Caco-2 (cell line): Measurements from ENCODE around the gene LTBP2. TPM values are rescaled to one million over a fixed set of nuclear protein-coding genes. Genes with fewer than 3 reads are reported as not detected.

Experiments used
- BruUV-seq: library from RNA; stranded (reverse); fragments of 400-500 nt; replicated peaks from 2 replicates; lab custom pipeline; 2021; lab: Mats Ljungman, UMichigan
- CTCF ChIA-PET: fragments of 300-600 bp; sonication (Branson Sonifier 250); formaldehyde crosslinking; loops from one replicate; lab custom pipeline; 2022; ENCODE audit warnings: antibody characterized with exemption; lab: Charles Lee
- POLR2A ChIA-PET: fragments of 300-600 bp; sonication (Branson Sonifier 250); formaldehyde crosslinking; loops from one replicate; lab custom pipeline; 2022; ENCODE audit warnings: antibody characterized with exemption; lab: Charles Lee
- DNase-seq, 2 experiments: peaks; one replicate each; pipeline versions ENCODE4 v3.0.0 to v3.0.0-alpha.2; 2020 to 2022
- H3K27me3 ChIP-seq: replicated peaks from 2 replicates; pipeline ENCODE4 v1.6.0; 2011; ENCODE audit warnings: low read length; ENCODE audit not compliant: control insufficient read depth, insufficient read depth
- H3K36me3 ChIP-seq: 2 replicates; pipeline ENCODE4 v1.5.1; 2011; ENCODE audit warnings: low read length; ENCODE audit not compliant: control insufficient read depth, insufficient read depth
- H3K4me1 ChIP-seq: fragments of 250-450 bp; sonication (Bioruptor Pico); 2 replicates; pipeline ENCODE4 v1.5.1; 2020; ENCODE audit warnings: mild to moderate bottlenecking
- H3K4me3 ChIP-seq: 2 replicates; pipeline ENCODE4 v1.5.1; 2011; ENCODE audit warnings: low read depth, mild to moderate bottlenecking, control low read depth, low read length
- H3K9me3 ChIP-seq: fragments of 250-450 bp; sonication (Bioruptor Pico); 2 replicates; pipeline ENCODE4 v1.5.1; 2020; ENCODE audit warnings: mild to moderate bottlenecking, moderate library complexity
- H3K27ac Mint-ChIP-seq: one replicate; pipeline ENCODE4 v1.8.0; 2022; ENCODE audit warnings: mixed read lengths; ENCODE audit not compliant: unreplicated experiment
- H3K27me3 Mint-ChIP-seq: one replicate; pipeline ENCODE4 v1.8.0; 2022; ENCODE audit warnings: mixed read lengths; ENCODE audit not compliant: insufficient read depth, unreplicated experiment
- H3K36me3 Mint-ChIP-seq: one replicate; pipeline ENCODE4 v1.8.0; 2022; ENCODE audit warnings: mild to moderate bottlenecking, mixed read lengths; ENCODE audit not compliant: insufficient read depth, unreplicated experiment
- H3K4me1 Mint-ChIP-seq: one replicate; pipeline ENCODE4 v1.8.0; 2022; ENCODE audit warnings: low read depth, mixed read lengths; ENCODE audit not compliant: unreplicated experiment
- H3K4me3 Mint-ChIP-seq: one replicate; pipeline ENCODE4 v1.8.0; 2022; ENCODE audit warnings: mild to moderate bottlenecking, moderate library complexity, mixed read lengths; ENCODE audit not compliant: unreplicated experiment
- H3K9me3 Mint-ChIP-seq: one replicate; pipeline ENCODE4 v1.8.0; 2022; ENCODE audit warnings: mixed read lengths; ENCODE audit not compliant: unreplicated experiment
- intact Hi-C: fragments of 100-400 bp; cut with micrococcal nuclease; formaldehyde crosslinking; loops from one replicate; pipeline ENCODE4 v1.10.0; 2022; ENCODE audit not compliant: unreplicated experiment
- total RNA-seq: library from RNA; stranded (reverse); gene quantifications from 2 replicates; pipeline ENCODE4 v1.2.3, GENCODE V29; 2022
- TF ChIP-seq, protein P1 (sequence below), 2 experiments: fragments of 200-600 bp in 1 of 2; IDR thresholded peaks; 1 replicate in 1 of 2; 2 replicates in 1 of 2; pipeline versions ENCODE4 v1.5.1 to v1.8.0; 2011 to 2022; ENCODE audit warnings: antibody characterized with exemption in 1 of 2, control low read depth in 1 of 2, inconsistent platforms in 1 of 2, low read depth in 1 of 2, low read length in 1 of 2, mild to moderate bottlenecking in 1 of 2, moderate library complexity in 1 of 2; ENCODE audit not compliant: insufficient read depth in 1 of 2, severe bottlenecking in 1 of 2, unreplicated experiment in 1 of 2

LTBP2 gene
- total RNA-seq, 1 experiment from 2014 or later: 0.86 TPM

DNA sequence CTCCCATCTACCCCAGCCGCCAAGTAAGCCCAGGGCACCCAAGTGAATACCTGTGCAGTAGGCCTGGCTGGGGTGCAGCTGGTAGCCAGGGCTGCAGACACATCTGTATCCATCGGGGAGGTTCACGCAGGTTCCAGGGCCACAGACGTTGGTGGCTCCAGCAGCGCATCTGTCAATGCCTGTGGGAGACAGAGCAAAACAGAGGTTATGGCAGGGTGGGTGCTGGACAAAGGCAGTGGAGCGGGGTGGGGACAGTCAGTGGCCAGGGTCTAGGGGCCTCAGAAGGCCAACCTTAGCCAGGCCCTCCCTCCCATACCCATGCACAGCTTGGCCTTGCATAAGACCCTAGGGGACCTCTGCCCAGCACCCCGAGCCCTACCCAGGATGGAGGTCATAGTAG lies 89.3 kb downstream of the LTBP2 start:
- intact Hi-C loops: no loop called here
- Histone ChIP-seq H3K4me1 (no peaks in the 10 kb centered on the region), H3K9me3 (no peaks in the 10 kb centered on the region), H3K4me3 (no peak overlapping the region), H3K36me3 (no peaks in the 10 kb centered on the region), H3K27me3 (no peaks in the 10 kb centered on the region; the same call in 1 of the 2 replicates)
- Mint-ChIP-seq H3K4me3 (no peak overlapping the region), H3K27me3 (peaks cover 8% of the 10 kb centered on the region), H3K9me3 (no peaks in the 10 kb centered on the region), H3K4me1 (no peaks in the 10 kb centered on the region), H3K27ac (no peak overlapping the region), H3K36me3 (no peaks in the 10 kb centered on the region)
- TF ChIP-seq, protein P1, sequence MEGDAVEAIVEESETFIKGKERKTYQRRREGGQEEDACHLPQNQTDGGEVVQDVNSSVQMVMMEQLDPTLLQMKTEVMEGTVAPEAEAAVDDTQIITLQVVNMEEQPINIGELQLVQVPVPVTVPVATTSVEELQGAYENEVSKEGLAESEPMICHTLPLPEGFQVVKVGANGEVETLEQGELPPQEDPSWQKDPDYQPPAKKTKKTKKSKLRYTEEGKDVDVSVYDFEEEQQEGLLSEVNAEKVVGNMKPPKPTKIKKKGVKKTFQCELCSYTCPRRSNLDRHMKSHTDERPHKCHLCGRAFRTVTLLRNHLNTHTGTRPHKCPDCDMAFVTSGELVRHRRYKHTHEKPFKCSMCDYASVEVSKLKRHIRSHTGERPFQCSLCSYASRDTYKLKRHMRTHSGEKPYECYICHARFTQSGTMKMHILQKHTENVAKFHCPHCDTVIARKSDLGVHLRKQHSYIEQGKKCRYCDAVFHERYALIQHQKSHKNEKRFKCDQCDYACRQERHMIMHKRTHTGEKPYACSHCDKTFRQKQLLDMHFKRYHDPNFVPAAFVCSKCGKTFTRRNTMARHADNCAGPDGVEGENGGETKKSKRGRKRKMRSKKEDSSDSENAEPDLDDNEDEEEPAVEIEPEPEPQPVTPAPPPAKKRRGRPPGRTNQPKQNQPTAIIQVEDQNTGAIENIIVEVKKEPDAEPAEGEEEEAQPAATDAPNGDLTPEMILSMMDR (IDR thresholded peaks at IDR 0.05; ENCODE audit: insufficient read depth in 1 of 2, low read depth in 1 of 2, low read length in 1 of 2, severe bottlenecking in 1 of 2, unreplicated experiment in 1 of 2): no peak
- no TSS peak for BruUV-seq
- CTCF ChIA-PET: interaction anchor here (0.5 kb wide), 1 partner anchor 144 kb away, joined by 5 read pairs; no protein-coding TSS in a partner anchor
- no peak for DNase-seq
- POLR2A ChIA-PET: no interaction called here

DNA sequence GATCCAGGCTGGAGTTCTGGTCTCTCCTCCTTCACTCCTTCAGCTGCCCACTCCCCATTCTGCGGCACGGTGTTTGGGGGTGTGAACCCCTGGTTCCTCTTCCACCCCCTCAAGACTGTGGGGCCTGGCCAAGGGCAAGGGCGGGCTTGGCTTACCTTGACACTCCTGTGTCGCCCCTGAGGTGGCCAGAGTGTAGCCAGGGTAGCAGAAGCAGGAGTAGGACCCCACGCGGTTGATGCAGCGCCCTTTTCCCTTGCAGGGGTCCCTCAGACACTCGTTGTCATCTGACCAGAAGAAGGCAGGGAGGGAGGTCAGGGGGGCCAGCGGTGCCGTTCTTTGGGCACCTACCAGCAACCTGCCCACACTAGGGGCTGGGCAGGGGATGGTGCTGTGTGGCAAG lies 90.3 kb downstream of the LTBP2 start:
- Mint-ChIP-seq H3K4me3 (no peak overlapping the region), H3K4me1 (no peaks in the 10 kb centered on the region), H3K9me3 (no peaks in the 10 kb centered on the region), H3K36me3 (no peaks in the 10 kb centered on the region), H3K27ac (no peak overlapping the region), H3K27me3 (peaks cover 8% of the 10 kb centered on the region)
- Histone ChIP-seq H3K9me3 (no peaks in the 10 kb centered on the region), H3K27me3 (no peaks in the 10 kb centered on the region; the same call in 1 of the 2 replicates), H3K4me1 (no peaks in the 10 kb centered on the region), H3K36me3 (no peaks in the 10 kb centered on the region), H3K4me3 (no peak overlapping the region)
- CTCF ChIA-PET: no interaction called here
- TF ChIP-seq, protein P1 (IDR thresholded peaks at IDR 0.05; ENCODE audit: insufficient read depth in 1 of 2, low read depth in 1 of 2, low read length in 1 of 2, severe bottlenecking in 1 of 2, unreplicated experiment in 1 of 2): no peak
- DNase-seq: no peak
- intact Hi-C loops: no loop called here
- POLR2A ChIA-PET: no interaction called here
- no TSS peak for BruUV-seq

DNA sequence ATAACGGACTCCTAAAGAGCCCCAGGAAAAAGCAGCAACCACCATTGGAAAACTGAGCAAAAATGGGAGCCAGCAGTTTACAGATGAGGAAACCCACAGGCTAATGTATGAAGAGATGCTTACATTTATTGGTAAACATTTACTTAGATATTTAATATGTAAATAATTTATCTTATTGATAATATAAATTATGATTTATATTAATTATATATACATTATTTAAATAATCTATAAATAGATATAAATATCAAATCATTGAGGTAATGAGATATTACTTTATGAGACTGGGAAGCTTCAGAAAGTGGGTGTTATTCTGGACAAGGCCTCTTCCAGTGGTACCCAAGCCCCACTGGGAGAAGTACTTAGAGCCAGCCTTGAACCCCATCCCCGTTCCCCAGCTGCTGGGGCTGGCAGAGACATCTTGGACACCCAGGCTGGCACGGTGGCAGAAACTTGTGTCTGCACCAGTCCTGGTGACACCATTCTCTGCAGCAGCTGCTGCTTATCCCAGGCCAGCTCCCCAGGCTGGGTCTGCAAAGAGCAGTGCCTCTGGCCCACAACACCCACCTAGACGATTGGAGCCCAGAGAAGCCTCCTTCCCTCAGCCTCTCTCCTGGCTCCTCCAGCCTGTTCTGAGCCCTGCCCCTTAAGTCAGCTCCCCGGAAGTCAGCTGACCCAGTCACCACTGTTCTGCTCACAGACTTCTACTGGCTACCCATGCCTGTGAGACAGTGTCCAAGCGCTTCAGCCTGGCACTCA lies 92.5 kb downstream of the LTBP2 start:
- intact Hi-C loops: no loop called here
- Mint-ChIP-seq H3K36me3 (no peaks in the 10 kb centered on the region), H3K4me1 (no peaks in the 10 kb centered on the region), H3K9me3 (no peaks in the 10 kb centered on the region), H3K27ac (no peak overlapping the region), H3K27me3 (peaks cover 8% of the 10 kb centered on the region), H3K4me3 (no peak overlapping the region)
- POLR2A ChIA-PET: no interaction called here
- TF ChIP-seq, protein P1 (IDR thresholded peaks at IDR 0.05; ENCODE audit: insufficient read depth in 1 of 2, low read depth in 1 of 2, low read length in 1 of 2, severe bottlenecking in 1 of 2, unreplicated experiment in 1 of 2): no peak
- Histone ChIP-seq H3K4me1 (no peaks in the 10 kb centered on the region), H3K9me3 (no peaks in the 10 kb centered on the region), H3K36me3 (no peaks in the 10 kb centered on the region), H3K4me3 (no peak overlapping the region), H3K27me3 (no peaks in the 10 kb centered on the region; the same call in 1 of the 2 replicates)
- BruUV-seq: no TSS peak
- CTCF ChIA-PET: interaction anchor here (0.5 kb wide), 1 partner anchor 35 kb away, joined by 4 read pairs; no protein-coding TSS in a partner anchor
- no peak for DNase-seq
